ENCODE results near the gene ERMAP.
"Not testable (repeated sequence)": the region's sequence is repeated elsewhere in the genome, so short reads cannot be mapped to it uniquely, and the experiment has no call there.

The ERMAP gene

DNA sequence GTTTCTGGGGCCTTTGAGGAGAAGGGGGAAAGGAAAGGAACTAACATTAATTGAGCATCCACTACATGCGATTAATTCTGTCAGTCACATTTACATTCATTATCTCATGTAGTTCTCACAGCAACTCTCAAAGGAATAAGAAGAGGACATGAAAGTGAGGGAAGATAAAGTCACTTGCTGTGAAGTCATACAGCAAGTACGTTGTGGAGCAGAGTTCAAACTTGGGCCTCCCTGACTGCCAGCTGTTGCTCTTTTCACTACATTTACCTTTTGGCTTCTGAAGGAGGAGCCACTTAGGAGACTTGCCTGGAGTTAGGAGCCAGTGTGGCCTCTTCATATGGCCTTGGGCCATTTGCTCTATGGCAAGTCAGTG is 35.7 kb downstream of the ERMAP start:
- TF ChIP-seq, protein P1, sequence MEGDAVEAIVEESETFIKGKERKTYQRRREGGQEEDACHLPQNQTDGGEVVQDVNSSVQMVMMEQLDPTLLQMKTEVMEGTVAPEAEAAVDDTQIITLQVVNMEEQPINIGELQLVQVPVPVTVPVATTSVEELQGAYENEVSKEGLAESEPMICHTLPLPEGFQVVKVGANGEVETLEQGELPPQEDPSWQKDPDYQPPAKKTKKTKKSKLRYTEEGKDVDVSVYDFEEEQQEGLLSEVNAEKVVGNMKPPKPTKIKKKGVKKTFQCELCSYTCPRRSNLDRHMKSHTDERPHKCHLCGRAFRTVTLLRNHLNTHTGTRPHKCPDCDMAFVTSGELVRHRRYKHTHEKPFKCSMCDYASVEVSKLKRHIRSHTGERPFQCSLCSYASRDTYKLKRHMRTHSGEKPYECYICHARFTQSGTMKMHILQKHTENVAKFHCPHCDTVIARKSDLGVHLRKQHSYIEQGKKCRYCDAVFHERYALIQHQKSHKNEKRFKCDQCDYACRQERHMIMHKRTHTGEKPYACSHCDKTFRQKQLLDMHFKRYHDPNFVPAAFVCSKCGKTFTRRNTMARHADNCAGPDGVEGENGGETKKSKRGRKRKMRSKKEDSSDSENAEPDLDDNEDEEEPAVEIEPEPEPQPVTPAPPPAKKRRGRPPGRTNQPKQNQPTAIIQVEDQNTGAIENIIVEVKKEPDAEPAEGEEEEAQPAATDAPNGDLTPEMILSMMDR (IDR thresholded peaks at IDR 0.05; ENCODE audit: insufficient read depth, low read length), result no peak
- no peak for TF ChIP-seq SPI1 (IDR thresholded peaks at IDR 0.05; ENCODE audit: borderline replicate concordance, low read depth)
- no peak for TF ChIP-seq POLR2AphosphoS5 (IDR thresholded peaks at IDR 0.05; ENCODE audit: low read depth)
- TF ChIP-seq GABPA (IDR thresholded peaks at IDR 0.05; ENCODE audit: low read depth), result no peak
- TF ChIP-seq, protein P2, sequence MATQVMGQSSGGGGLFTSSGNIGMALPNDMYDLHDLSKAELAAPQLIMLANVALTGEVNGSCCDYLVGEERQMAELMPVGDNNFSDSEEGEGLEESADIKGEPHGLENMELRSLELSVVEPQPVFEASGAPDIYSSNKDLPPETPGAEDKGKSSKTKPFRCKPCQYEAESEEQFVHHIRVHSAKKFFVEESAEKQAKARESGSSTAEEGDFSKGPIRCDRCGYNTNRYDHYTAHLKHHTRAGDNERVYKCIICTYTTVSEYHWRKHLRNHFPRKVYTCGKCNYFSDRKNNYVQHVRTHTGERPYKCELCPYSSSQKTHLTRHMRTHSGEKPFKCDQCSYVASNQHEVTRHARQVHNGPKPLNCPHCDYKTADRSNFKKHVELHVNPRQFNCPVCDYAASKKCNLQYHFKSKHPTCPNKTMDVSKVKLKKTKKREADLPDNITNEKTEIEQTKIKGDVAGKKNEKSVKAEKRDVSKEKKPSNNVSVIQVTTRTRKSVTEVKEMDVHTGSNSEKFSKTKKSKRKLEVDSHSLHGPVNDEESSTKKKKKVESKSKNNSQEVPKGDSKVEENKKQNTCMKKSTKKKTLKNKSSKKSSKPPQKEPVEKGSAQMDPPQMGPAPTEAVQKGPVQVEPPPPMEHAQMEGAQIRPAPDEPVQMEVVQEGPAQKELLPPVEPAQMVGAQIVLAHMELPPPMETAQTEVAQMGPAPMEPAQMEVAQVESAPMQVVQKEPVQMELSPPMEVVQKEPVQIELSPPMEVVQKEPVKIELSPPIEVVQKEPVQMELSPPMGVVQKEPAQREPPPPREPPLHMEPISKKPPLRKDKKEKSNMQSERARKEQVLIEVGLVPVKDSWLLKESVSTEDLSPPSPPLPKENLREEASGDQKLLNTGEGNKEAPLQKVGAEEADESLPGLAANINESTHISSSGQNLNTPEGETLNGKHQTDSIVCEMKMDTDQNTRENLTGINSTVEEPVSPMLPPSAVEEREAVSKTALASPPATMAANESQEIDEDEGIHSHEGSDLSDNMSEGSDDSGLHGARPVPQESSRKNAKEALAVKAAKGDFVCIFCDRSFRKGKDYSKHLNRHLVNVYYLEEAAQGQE (IDR thresholded peaks at IDR 0.05; ENCODE audit: insufficient replicate concordance, low read depth), result no peak
- DNase-seq (ENCODE audit: low read depth in 1 of 2, low spot score in 1 of 2), result no peak
- H3K27ac ChIP-seq (replicated peaks), result no peak overlapping the region
- H3K27me3 ChIP-seq (ENCODE audit: insufficient read depth, poor library complexity, severe bottlenecking), result no peaks in the 10 kb centered on the region
- H3K4me3 ChIP-seq (replicated peaks; ENCODE audit: insufficient read depth, low read length), result no peak overlapping the region

DNA sequence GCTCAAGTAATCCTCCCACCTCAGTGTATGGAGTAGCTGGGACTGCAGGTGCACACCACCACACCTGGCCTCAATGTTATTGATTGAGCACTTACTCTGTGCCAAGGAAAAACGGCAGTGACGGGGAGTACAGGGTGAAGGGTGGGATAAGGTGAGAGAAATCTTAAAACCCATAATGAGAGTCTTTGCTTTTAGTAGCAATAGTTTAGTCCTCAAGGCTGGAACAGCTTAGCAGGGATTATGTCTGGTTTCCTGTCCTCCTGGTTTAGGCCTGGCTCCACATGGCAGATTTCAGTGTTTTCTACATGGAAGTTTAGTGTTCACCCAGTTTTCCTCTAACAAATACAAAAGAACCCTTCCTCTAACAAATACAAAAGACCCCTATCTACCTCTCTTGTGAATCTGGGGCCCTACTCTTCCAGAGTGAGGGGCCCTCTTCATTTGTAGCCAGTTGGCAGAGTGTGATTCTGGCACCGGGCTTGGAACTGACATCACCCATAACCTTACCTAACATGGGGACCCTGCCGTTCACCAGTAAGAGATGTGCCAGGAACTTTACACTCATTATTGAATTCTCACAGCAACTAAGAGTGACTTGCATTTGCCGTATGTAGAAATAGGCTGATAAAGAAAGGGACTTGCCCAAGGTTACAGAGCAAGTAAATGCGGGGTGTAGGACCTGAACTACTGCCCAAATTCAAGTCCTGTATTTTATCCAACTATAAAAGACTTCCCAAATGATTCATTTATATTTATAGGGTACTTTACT is 36.4 kb downstream of the ERMAP start:
- TF ChIP-seq SPI1 (IDR thresholded peaks at IDR 0.05; ENCODE audit: borderline replicate concordance, low read depth), result no peak
- no peak for TF ChIP-seq GABPA (IDR thresholded peaks at IDR 0.05; ENCODE audit: low read depth)
- TF ChIP-seq, protein P1 (IDR thresholded peaks at IDR 0.05; ENCODE audit: insufficient read depth, low read length), result no peak
- TF ChIP-seq, protein P2 (IDR thresholded peaks at IDR 0.05; ENCODE audit: insufficient replicate concordance, low read depth), result no peak
- no peak for TF ChIP-seq POLR2AphosphoS5 (IDR thresholded peaks at IDR 0.05; ENCODE audit: low read depth)
- DNase-seq (ENCODE audit: low read depth in 1 of 2, low spot score in 1 of 2), result no peak
- no peaks in the 10 kb centered on the region for H3K27me3 ChIP-seq (ENCODE audit: insufficient read depth, poor library complexity, severe bottlenecking)
- H3K27ac ChIP-seq (replicated peaks), result no peak overlapping the region
- H3K4me3 ChIP-seq (replicated peaks; ENCODE audit: insufficient read depth, low read length), result no peak overlapping the region

DNA sequence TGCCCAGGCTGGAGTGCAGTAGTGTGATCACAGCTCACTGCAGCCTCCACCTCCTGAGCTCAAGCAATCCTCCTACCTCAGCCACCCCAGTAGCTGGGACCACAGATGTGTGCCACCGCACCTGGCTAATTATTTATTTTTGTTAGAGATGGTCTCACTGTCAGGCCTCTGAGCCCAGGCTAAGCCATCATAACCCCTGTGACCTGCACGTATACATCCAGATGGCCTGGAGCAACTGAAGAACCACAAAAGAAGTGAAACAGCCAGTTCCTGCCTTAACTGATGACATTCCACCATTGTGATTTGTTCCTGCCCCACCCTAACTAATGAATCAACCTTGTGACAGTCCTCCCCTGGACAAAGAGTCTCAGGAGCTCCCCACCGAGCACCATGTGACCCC is 39.6 kb downstream of the ERMAP start:
- not testable (repeated sequence) for DNase-seq (ENCODE audit: low read depth in 1 of 2, low spot score in 1 of 2); H3K27ac ChIP-seq (replicated peaks); H3K27me3 ChIP-seq (ENCODE audit: insufficient read depth, poor library complexity, severe bottlenecking); H3K4me3 ChIP-seq (replicated peaks; ENCODE audit: insufficient read depth, low read length)

DNA sequence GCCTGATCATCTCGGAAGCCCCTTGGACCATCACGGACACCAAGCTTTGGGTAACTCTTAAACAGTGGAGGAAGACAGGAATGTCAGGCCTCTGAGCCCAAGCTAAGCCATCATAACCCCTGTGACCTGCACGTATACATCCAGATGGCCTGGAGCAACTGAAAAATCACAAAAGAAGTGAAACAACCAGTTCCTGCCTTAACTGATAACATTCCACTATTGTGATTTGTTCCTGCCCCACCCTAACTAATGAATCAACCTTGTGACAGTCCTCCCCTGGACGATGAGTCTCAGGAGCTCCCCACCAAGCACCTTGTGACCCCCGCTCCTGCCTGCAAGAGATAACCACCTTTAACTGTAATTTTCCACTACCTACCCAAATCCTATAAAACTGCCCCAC is 42.4 kb downstream of the ERMAP start:
- H3K27ac ChIP-seq (replicated peaks); H3K4me3 ChIP-seq (replicated peaks; ENCODE audit: insufficient read depth, low read length); H3K27me3 ChIP-seq (ENCODE audit: insufficient read depth, poor library complexity, severe bottlenecking); DNase-seq (ENCODE audit: low read depth in 1 of 2, low spot score in 1 of 2): not testable (repeated sequence)

Data from HL-60 (cell line).